Panc1 (cell line): ENCODE data around the gene SOBP. TPM values are rescaled to one million over a fixed set of nuclear protein-coding genes. Genes with fewer than 3 reads are reported as not detected.

Experiments
- ATAC-seq: fragments of 200-7000 bp; cut with Tn5 transposase; 2 replicates; pipeline ENCODE4 v1.9.1; 2020; ENCODE audit warnings: mild to moderate bottlenecking, moderate library complexity
- BruUV-seq: library from RNA; stranded (reverse); fragments of 400-500 nt; replicated peaks from 2 replicates; lab custom pipeline; 2021; lab: Mats Ljungman, UMichigan
- CTCF ChIA-PET: fragments of 300-600 bp; sonication (Branson Sonifier 250); formaldehyde crosslinking; loops from one replicate; lab custom pipeline; 2022; ENCODE audit warnings: antibody characterized with exemption; lab: Charles Lee
- POLR2A ChIA-PET: fragments of 300-600 bp; sonication (Branson Sonifier 250); formaldehyde crosslinking; loops from one replicate; lab custom pipeline; 2022; ENCODE audit warnings: antibody characterized with exemption; lab: Charles Lee
- DNase-seq: peaks from one replicate; pipeline ENCODE4 v3.0.0-alpha.2; 2010; ENCODE audit warnings: low read depth, low spot score
- H3K27ac ChIP-seq: 2 replicates; pipeline ENCODE4 v1.5.1; 2011; ENCODE audit warnings: mild to moderate bottlenecking, low read length, inconsistent platforms
- H3K27me3 ChIP-seq: fragments of 200-500 bp; sonication (Bioruptor generic); 2 replicates; pipeline ENCODE4 v1.6.0; 2014; ENCODE audit warnings: low read length, inconsistent platforms; ENCODE audit not compliant: control insufficient read depth, insufficient read depth
- H3K36me3 ChIP-seq: fragments of 200-500 bp; sonication (Bioruptor generic); 2 replicates; pipeline ENCODE4 v1.5.1; 2014; ENCODE audit warnings: inconsistent platforms, mild to moderate bottlenecking, low read length, moderate library complexity; ENCODE audit not compliant: control insufficient read depth, insufficient read depth
- H3K4me1 ChIP-seq: 2 replicates; pipeline ENCODE4 v1.5.1; 2011; ENCODE audit warnings: inconsistent platforms, mild to moderate bottlenecking, low read length, moderate library complexity; ENCODE audit not compliant: control insufficient read depth, insufficient read depth
- H3K4me3 ChIP-seq, 2 experiments: 2 replicates each; pipeline ENCODE4 v1.5.1; 2011 to 2012; ENCODE audit warnings: low read depth in 2 of 2, low read length in 2 of 2, mild to moderate bottlenecking in 2 of 2, inconsistent platforms in 1 of 2, moderate library complexity in 1 of 2
- H3K9me3 ChIP-seq: fragments of 200-500 bp; sonication (Bioruptor generic); 2 replicates; pipeline ENCODE4 v1.5.1; 2014; ENCODE audit warnings: low read depth, mild to moderate bottlenecking, inconsistent platforms, low read length, moderate library complexity; ENCODE audit not compliant: control insufficient read depth, insufficient read depth
- POLR2AphosphoS5 ChIP-seq: IDR thresholded peaks from 2 replicates; pipeline ENCODE4 v1.6.1; 2012; ENCODE audit warnings: mild to moderate bottlenecking, low read depth, low read length, moderate library complexity
- SIN3A ChIP-seq: IDR thresholded peaks from 2 replicates; pipeline ENCODE4 v1.6.1; 2012; ENCODE audit warnings: low read depth, mild to moderate bottlenecking, low read length, moderate library complexity, borderline replicate concordance; ENCODE audit not compliant: insufficient read depth
- TCF7L2 ChIP-seq: IDR thresholded peaks from 2 replicates; pipeline ENCODE4 v1.6.1; 2011; ENCODE audit warnings: mild to moderate bottlenecking, low read depth, low read length, inconsistent platforms
- in situ Hi-C: cut with HindIII; loops from 2 replicates; pipeline ENCODE4 v1.10.0; 2016; ENCODE audit warnings: low sequenced_read_pairs, low pct_unique_long_range_greater_than_20kb
- intact Hi-C: fragments of 100-400 bp; cut with micrococcal nuclease; formaldehyde crosslinking; loops from one replicate; pipeline ENCODE4 v1.10.0; 2022; ENCODE audit not compliant: unreplicated experiment
- total RNA-seq: library from RNA; stranded (reverse); gene quantifications from one replicate; pipeline ENCODE4 v1.2.1, GENCODE V29; 2021; ENCODE audit not compliant: unreplicated experiment
- TF ChIP-seq, protein P1 (sequence below), 2 experiments: IDR thresholded peaks; 2 replicates each; pipeline ENCODE4 v1.6.1; 2011 to 2012; ENCODE audit warnings: low read depth in 2 of 2, control low read depth in 1 of 2, low read length in 1 of 2, mild to moderate bottlenecking in 1 of 2, moderate library complexity in 1 of 2; ENCODE audit not compliant: insufficient read depth in 1 of 2
- TF ChIP-seq, protein P2 (sequence below): fragments of 450-650 bp; IDR thresholded peaks from 2 replicates; pipeline ENCODE4 v1.5.1; 2017; ENCODE audit warnings: mild to moderate bottlenecking

SOBP gene
- total RNA-seq, 1 experiment from 2014 or later, result 9.0 TPM

DNA sequence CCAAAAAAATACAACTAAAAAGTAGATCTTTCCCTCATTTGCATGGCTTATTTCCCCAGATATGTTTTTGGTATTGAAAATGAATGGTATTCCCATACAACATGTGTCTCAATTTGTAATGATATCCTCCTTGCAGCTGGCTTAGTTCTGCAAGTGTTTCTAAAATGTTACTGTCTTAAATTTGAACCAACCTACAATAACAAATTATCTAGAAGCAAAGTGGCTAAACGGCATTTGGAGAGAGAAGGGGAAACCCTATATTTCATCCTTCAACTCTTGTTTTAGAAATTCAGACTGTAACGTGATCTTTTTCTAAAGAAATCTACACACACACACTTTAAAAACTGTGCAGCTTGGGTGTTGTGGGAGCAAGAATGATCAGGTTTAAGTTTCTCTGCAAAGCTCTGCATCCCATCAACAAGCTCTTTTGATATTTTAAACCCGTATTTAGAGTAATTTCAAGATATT lies 153.0 kb downstream of the SOBP start:
- TF ChIP-seq SIN3A (no peak), TCF7L2 (no peak), POLR2AphosphoS5 (no peak)
- TF ChIP-seq, protein P1, sequence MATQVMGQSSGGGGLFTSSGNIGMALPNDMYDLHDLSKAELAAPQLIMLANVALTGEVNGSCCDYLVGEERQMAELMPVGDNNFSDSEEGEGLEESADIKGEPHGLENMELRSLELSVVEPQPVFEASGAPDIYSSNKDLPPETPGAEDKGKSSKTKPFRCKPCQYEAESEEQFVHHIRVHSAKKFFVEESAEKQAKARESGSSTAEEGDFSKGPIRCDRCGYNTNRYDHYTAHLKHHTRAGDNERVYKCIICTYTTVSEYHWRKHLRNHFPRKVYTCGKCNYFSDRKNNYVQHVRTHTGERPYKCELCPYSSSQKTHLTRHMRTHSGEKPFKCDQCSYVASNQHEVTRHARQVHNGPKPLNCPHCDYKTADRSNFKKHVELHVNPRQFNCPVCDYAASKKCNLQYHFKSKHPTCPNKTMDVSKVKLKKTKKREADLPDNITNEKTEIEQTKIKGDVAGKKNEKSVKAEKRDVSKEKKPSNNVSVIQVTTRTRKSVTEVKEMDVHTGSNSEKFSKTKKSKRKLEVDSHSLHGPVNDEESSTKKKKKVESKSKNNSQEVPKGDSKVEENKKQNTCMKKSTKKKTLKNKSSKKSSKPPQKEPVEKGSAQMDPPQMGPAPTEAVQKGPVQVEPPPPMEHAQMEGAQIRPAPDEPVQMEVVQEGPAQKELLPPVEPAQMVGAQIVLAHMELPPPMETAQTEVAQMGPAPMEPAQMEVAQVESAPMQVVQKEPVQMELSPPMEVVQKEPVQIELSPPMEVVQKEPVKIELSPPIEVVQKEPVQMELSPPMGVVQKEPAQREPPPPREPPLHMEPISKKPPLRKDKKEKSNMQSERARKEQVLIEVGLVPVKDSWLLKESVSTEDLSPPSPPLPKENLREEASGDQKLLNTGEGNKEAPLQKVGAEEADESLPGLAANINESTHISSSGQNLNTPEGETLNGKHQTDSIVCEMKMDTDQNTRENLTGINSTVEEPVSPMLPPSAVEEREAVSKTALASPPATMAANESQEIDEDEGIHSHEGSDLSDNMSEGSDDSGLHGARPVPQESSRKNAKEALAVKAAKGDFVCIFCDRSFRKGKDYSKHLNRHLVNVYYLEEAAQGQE (IDR thresholded peaks at IDR 0.05; ENCODE audit: insufficient read depth in 1 of 2, low read depth in 2 of 2, low read length in 1 of 2), result no peak
- TF ChIP-seq, protein P2, sequence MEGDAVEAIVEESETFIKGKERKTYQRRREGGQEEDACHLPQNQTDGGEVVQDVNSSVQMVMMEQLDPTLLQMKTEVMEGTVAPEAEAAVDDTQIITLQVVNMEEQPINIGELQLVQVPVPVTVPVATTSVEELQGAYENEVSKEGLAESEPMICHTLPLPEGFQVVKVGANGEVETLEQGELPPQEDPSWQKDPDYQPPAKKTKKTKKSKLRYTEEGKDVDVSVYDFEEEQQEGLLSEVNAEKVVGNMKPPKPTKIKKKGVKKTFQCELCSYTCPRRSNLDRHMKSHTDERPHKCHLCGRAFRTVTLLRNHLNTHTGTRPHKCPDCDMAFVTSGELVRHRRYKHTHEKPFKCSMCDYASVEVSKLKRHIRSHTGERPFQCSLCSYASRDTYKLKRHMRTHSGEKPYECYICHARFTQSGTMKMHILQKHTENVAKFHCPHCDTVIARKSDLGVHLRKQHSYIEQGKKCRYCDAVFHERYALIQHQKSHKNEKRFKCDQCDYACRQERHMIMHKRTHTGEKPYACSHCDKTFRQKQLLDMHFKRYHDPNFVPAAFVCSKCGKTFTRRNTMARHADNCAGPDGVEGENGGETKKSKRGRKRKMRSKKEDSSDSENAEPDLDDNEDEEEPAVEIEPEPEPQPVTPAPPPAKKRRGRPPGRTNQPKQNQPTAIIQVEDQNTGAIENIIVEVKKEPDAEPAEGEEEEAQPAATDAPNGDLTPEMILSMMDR, result no peak
- DNase-seq (no peak), ATAC-seq (no peak)
- Histone ChIP-seq H3K36me3 (no peaks in the 10 kb centered on the region), H3K4me1 (peaks cover 24% of the 10 kb centered on the region), H3K27me3 (no peaks in the 10 kb centered on the region), H3K9me3 (no peaks in the 10 kb centered on the region), H3K4me3 (no peak overlapping the region), H3K27ac (no peak overlapping the region)
- intact Hi-C loops (no loop called here), in situ Hi-C loops (no loop called here)
- CTCF ChIA-PET, result no interaction called here
- BruUV-seq, result no TSS peak
- POLR2A ChIA-PET, result no interaction called here

DNA sequence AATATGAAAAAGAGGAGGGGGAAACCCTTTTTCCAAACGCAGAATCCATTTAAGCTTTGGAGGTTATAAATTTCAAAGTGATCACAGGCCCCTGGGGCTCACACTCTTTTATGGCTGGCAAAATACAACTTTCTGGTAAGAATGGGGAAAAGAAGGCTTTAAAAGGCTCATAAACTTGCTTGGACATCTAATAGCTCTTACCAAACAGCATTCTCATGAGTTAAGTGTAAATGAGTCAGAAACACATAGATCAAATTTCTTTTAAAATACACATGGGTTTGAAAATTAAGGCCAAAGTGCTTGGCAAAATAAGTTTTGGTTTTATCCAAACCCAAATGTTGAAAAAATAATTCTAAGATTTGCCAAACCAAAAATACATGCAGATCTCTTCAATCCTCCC lies 154.6 kb downstream of the SOBP start:
- CTCF ChIA-PET, result no interaction called here
- DNase-seq, result no peak

More for the DNA sequence above, 154.6 kb downstream of the SOBP start:
- no peaks in the 10 kb centered on the region for H3K36me3 ChIP-seq
- H3K4me1 ChIP-seq, result peaks cover 36% of the 10 kb centered on the region
- no peak for ATAC-seq
- BruUV-seq, result no TSS peak
- in situ Hi-C loops, result no loop called here
- H3K4me3 ChIP-seq, result no peak overlapping the region
- no peaks in the 10 kb centered on the region for H3K27me3 ChIP-seq
- POLR2A ChIA-PET, result no interaction called here
- no peaks in the 10 kb centered on the region for H3K9me3 ChIP-seq
- intact Hi-C loops, result no loop called here
- no peak for TF ChIP-seq TCF7L2
- TF ChIP-seq, protein P2, result no peak
- H3K27ac ChIP-seq, result no peak overlapping the region
